Esophagus squamous epithelium (tissue), 4 donors: ENCODE data around the gene PDGFRA.
"Not testable (repeated sequence)": the region's sequence is repeated elsewhere in the genome, so short reads cannot be mapped to it uniquely, and the experiment has no call there.

Experiments
- POLR2A ChIP-seq, 4 donors: fragments of 450-650 bp; IDR thresholded peaks; one replicate each; pipeline ENCODE4 v1.6.1; 2017; ENCODE audit warnings: antibody characterized with exemption in 4 of 4, mild to moderate bottlenecking in 4 of 4, moderate library complexity in 3 of 4
- TF ChIP-seq, protein P1 (sequence below), 6 experiments: fragments of 450-650 bp in 4 of 6; fragments of 200-600 bp in 2 of 6; sonication (generic) in 2 of 6; IDR thresholded peaks; one replicate each; pipeline ENCODE4 v1.5.1; 2016 to 2019; ENCODE audit warnings: antibody characterized with exemption in 6 of 6, mild to moderate bottlenecking in 4 of 6, moderate library complexity in 4 of 6

DNA sequence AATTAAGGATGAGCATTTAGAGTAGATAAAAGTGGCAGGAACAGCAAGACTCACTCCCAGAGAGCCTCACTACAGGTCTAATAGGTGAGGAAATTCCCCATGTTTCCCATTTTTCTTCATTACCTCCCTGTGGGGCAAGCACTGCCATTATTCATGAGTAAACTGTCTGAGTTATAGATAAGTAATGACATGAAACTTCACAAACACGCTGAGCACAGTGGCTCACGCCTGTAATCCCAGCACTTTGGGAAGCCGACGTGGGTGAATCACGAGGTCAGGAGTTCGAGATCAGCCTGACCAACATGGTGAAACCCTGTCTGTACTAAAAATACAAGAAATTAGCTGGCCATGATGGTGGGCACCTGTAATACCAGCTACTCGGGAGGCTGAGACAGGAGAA, 7.2 kb downstream of the PDGFRA start:
- TF ChIP-seq, protein P1, sequence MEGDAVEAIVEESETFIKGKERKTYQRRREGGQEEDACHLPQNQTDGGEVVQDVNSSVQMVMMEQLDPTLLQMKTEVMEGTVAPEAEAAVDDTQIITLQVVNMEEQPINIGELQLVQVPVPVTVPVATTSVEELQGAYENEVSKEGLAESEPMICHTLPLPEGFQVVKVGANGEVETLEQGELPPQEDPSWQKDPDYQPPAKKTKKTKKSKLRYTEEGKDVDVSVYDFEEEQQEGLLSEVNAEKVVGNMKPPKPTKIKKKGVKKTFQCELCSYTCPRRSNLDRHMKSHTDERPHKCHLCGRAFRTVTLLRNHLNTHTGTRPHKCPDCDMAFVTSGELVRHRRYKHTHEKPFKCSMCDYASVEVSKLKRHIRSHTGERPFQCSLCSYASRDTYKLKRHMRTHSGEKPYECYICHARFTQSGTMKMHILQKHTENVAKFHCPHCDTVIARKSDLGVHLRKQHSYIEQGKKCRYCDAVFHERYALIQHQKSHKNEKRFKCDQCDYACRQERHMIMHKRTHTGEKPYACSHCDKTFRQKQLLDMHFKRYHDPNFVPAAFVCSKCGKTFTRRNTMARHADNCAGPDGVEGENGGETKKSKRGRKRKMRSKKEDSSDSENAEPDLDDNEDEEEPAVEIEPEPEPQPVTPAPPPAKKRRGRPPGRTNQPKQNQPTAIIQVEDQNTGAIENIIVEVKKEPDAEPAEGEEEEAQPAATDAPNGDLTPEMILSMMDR (IDR thresholded peaks at IDR 0.05) = not testable (repeated sequence)
- not testable (repeated sequence) for TF ChIP-seq POLR2A (IDR thresholded peaks at IDR 0.05)
